ENCODE data around the gene TNFRSF8.

- TF ChIP-seq EZH2 (IDR thresholded peaks at IDR 0.05; ENCODE audit: borderline replicate concordance) (no peak), CTCF (IDR thresholded peaks at IDR 0.05; ENCODE audit: poor library complexity) (no peak), EZH2phosphoT487 (IDR thresholded peaks at IDR 0.05; ENCODE audit: low read depth, severe bottlenecking, unreplicated experiment) (no peak)
Observed at GRCh38 chr1:12152113-12152891, 89.2 kb downstream of the TNFRSF8 start.

Measured in hepatocyte (in vitro differentiated cells).